Activated CD4-positive, alpha-beta T cell treated with anti-CD3 and anti-CD28 coated beads, Interleukin-2, amount 10 ng/mL, durations not matched to agents 24 days and 14 days (primary cell): Measurements from ENCODE around the gene FRY. TPM values are rescaled to one million over a fixed set of nuclear protein-coding genes. Genes with fewer than 3 reads are reported as not detected.

ENCODE experiments used
- DNase-seq: peaks from one replicate; pipeline ENCODE4 v3.0.0; 2022
- H3K27ac Mint-ChIP-seq: one replicate; pipeline ENCODE4 v1.8.0; 2022; ENCODE audit warnings: mild to moderate bottlenecking, mixed read lengths
- H3K27me3 Mint-ChIP-seq: one replicate; pipeline ENCODE4 v1.8.0; 2022; ENCODE audit warnings: mixed read lengths
- H3K36me3 Mint-ChIP-seq: one replicate; pipeline ENCODE4 v1.8.0; 2022; ENCODE audit warnings: low read depth, mild to moderate bottlenecking, mixed read lengths
- H3K4me1 Mint-ChIP-seq: one replicate; pipeline ENCODE4 v1.8.0; 2021; ENCODE audit warnings: mixed read lengths
- H3K4me3 Mint-ChIP-seq: one replicate; pipeline ENCODE4 v1.8.0; 2022; ENCODE audit warnings: mild to moderate bottlenecking, moderate library complexity, mixed read lengths
- H3K9me3 Mint-ChIP-seq: one replicate; pipeline ENCODE4 v1.8.0; 2021; ENCODE audit warnings: mixed read lengths
- intact Hi-C: fragments of 100-400 bp; cut with micrococcal nuclease; formaldehyde crosslinking; loops from one replicate; pipeline ENCODE4 v1.15.1; 2023
- total RNA-seq: library from RNA; stranded (reverse); gene quantifications from 2 replicates; pipeline ENCODE4 v1.2.3, GENCODE V29; 2022

Gene FRY
- total RNA-seq, 1 donor from 2014 or later, result 1.8 TPM

- H3K27ac Mint-ChIP-seq, result no peak overlapping the region
- intact Hi-C loops, result no loop called here
- H3K36me3 Mint-ChIP-seq, result no peaks in the 10 kb centered on the region
- no peak for DNase-seq
- no peak overlapping the region for H3K4me3 Mint-ChIP-seq
- no peaks in the 10 kb centered on the region for H3K9me3 Mint-ChIP-seq
- peaks cover 2% of the 10 kb centered on the region for H3K27me3 Mint-ChIP-seq
- H3K4me1 Mint-ChIP-seq, result peaks cover 2% of the 10 kb centered on the region
These were observed 7.9 kb upstream of the FRY start for GRCh38 chr13:32023698-32024097.

GRCh38 chr13:32024750-32025149 is 6.8 kb upstream of the FRY start:
- intact Hi-C loops, result no loop called here
- no peak for DNase-seq
- Mint-ChIP-seq H3K36me3 (no peaks in the 10 kb centered on the region), H3K4me1 (peaks cover 2% of the 10 kb centered on the region), H3K27ac (no peak overlapping the region), H3K27me3 (peaks cover 2% of the 10 kb centered on the region), H3K9me3 (no peaks in the 10 kb centered on the region), H3K4me3 (no peak overlapping the region)

GRCh38 chr13:32025730-32026129 is 5.8 kb upstream of the FRY start:
- Mint-ChIP-seq H3K9me3 (no peaks in the 10 kb centered on the region), H3K4me1 (peaks cover 7% of the 10 kb centered on the region), H3K4me3 (no peak overlapping the region), H3K36me3 (no peaks in the 10 kb centered on the region), H3K27ac (no peak overlapping the region), H3K27me3 (peaks cover 2% of the 10 kb centered on the region)
- intact Hi-C loops, result no loop called here
- no peak for DNase-seq

- H3K4me3 Mint-ChIP-seq, result no peak overlapping the region
- no peaks in the 10 kb centered on the region for H3K9me3 Mint-ChIP-seq
- H3K4me1 Mint-ChIP-seq, result peaks cover 10% of the 10 kb centered on the region
- no peaks in the 10 kb centered on the region for H3K36me3 Mint-ChIP-seq
- H3K27me3 Mint-ChIP-seq, result peaks cover 3% of the 10 kb centered on the region
- intact Hi-C loops, result no loop called here
- DNase-seq, result no peak
- no peak overlapping the region for H3K27ac Mint-ChIP-seq
These were observed 5.0 kb upstream of the FRY start for GRCh38 chr13:32026623-32027022.

GRCh38 chr13:32028711-32029110 is 2.9 kb upstream of the FRY start:
- intact Hi-C loops, result no loop called here
- DNase-seq, result no peak
- no peaks in the 10 kb centered on the region for H3K36me3 Mint-ChIP-seq
- H3K9me3 Mint-ChIP-seq, result no peaks in the 10 kb centered on the region
- H3K4me1 Mint-ChIP-seq, result peaks cover 21% of the 10 kb centered on the region
- no peak overlapping the region for H3K4me3 Mint-ChIP-seq
- H3K27me3 Mint-ChIP-seq, result peaks cover 7% of the 10 kb centered on the region
- H3K27ac Mint-ChIP-seq, result no peak overlapping the region

GRCh38 chr13:32029684-32030083 is 1.9 kb upstream of the FRY start:
- Mint-ChIP-seq H3K9me3 (no peaks in the 10 kb centered on the region), H3K27me3 (peaks cover 7% of the 10 kb centered on the region), H3K36me3 (no peaks in the 10 kb centered on the region), H3K27ac (no peak overlapping the region), H3K4me1 (peaks cover 29% of the 10 kb centered on the region), H3K4me3 (no peak overlapping the region)
- intact Hi-C loops, result loop anchor here (5.0 to 10.0 kb wide), 4 partner anchors 85 to 1515 kb away; partner anchors contain the start of gene N4BP2L2
- no peak for DNase-seq

- peaks cover 7% of the 10 kb centered on the region for H3K27me3 Mint-ChIP-seq
- no peaks in the 10 kb centered on the region for H3K9me3 Mint-ChIP-seq
- peak overlapping the region; percentile 61 for H3K27ac Mint-ChIP-seq
- intact Hi-C loops, result loop anchor here (5.0 to 10.0 kb wide), 4 partner anchors 83 to 1513 kb away; partner anchors contain the start of gene N4BP2L2
- no peaks in the 10 kb centered on the region for H3K36me3 Mint-ChIP-seq
- peak overlapping the region; percentile 83 for H3K4me3 Mint-ChIP-seq
- H3K4me1 Mint-ChIP-seq, result peaks cover 43% of the 10 kb centered on the region
- no peak for DNase-seq
These were observed 319 bp downstream of the FRY start for GRCh38 chr13:32031815-32032370.

- no peaks in the 10 kb centered on the region for H3K9me3 Mint-ChIP-seq
- DNase-seq, result no peak
- no peaks in the 10 kb centered on the region for H3K36me3 Mint-ChIP-seq
- no peak overlapping the region for H3K27ac Mint-ChIP-seq
- intact Hi-C loops, result loop anchor here (5.0 to 10.0 kb wide), 4 partner anchors 82 to 1512 kb away; partner anchors contain the start of gene N4BP2L2
- H3K4me3 Mint-ChIP-seq, result peak overlapping the region; percentile 49
- peaks cover 7% of the 10 kb centered on the region for H3K27me3 Mint-ChIP-seq
- peaks cover 50% of the 10 kb centered on the region for H3K4me1 Mint-ChIP-seq
These were observed 1.2 kb downstream of the FRY start for GRCh38 chr13:32032759-32033158.

- Mint-ChIP-seq H3K27me3 (peaks cover 5% of the 10 kb centered on the region), H3K27ac (no peak overlapping the region), H3K4me1 (peaks cover 57% of the 10 kb centered on the region), H3K36me3 (no peaks in the 10 kb centered on the region), H3K4me3 (peak overlapping the region; percentile 38), H3K9me3 (no peaks in the 10 kb centered on the region)
- no peak for DNase-seq
- intact Hi-C loops, result loop anchor here (5.0 to 10.0 kb wide), 4 partner anchors 81 to 1511 kb away; partner anchors contain the start of gene N4BP2L2
These were observed 2.2 kb downstream of the FRY start for GRCh38 chr13:32033744-32034143.

- no peak for DNase-seq
- H3K27ac Mint-ChIP-seq, result no peak overlapping the region
- H3K36me3 Mint-ChIP-seq, result no peaks in the 10 kb centered on the region
- peak overlapping the region; percentile 75 for H3K4me3 Mint-ChIP-seq
- H3K9me3 Mint-ChIP-seq, result no peaks in the 10 kb centered on the region
- intact Hi-C loops, result loop anchor here (10.0 kb wide), 2 partner anchors 79 to 1509 kb away; no protein-coding TSS in a partner anchor
- H3K27me3 Mint-ChIP-seq, result peaks cover 5% of the 10 kb centered on the region
- H3K4me1 Mint-ChIP-seq, result peaks cover 55% of the 10 kb centered on the region
These were observed 4.1 kb downstream of the FRY start for GRCh38 chr13:32035716-32036115.

GRCh38 chr13:32036126-32036695 is 4.6 kb downstream of the FRY start:
- H3K4me3 Mint-ChIP-seq, result peak overlapping the region; percentile 75

GRCh38 chr13:32036757-32037156 is 5.2 kb downstream of the FRY start:
- H3K4me1 Mint-ChIP-seq, result peaks cover 53% of the 10 kb centered on the region
- DNase-seq, result no peak
- H3K27ac Mint-ChIP-seq, result peak overlapping the region; percentile 68
- H3K36me3 Mint-ChIP-seq, result no peaks in the 10 kb centered on the region
- peaks cover 2% of the 10 kb centered on the region for H3K27me3 Mint-ChIP-seq
- H3K4me3 Mint-ChIP-seq, result peak overlapping the region; percentile 75
- intact Hi-C loops, result loop anchor here (10.0 kb wide), 2 partner anchors 78 to 1508 kb away; no protein-coding TSS in a partner anchor
- no peaks in the 10 kb centered on the region for H3K9me3 Mint-ChIP-seq

More at GRCh38 chr13:32036126-32036695, 4.6 kb downstream of the FRY start:
- DNase-seq, result no peak
- Mint-ChIP-seq H3K9me3 (no peaks in the 10 kb centered on the region), H3K27ac (no peak overlapping the region), H3K4me1 (peaks cover 52% of the 10 kb centered on the region), H3K27me3 (peaks cover 5% of the 10 kb centered on the region), H3K36me3 (no peaks in the 10 kb centered on the region)
- intact Hi-C loops, result loop anchor here (10.0 kb wide), 2 partner anchors 79 to 1509 kb away; no protein-coding TSS in a partner anchor

GRCh38 chr13:32037471-32037870 is 5.9 kb downstream of the FRY start:
- H3K27me3 Mint-ChIP-seq, result peaks cover 2% of the 10 kb centered on the region
- H3K4me1 Mint-ChIP-seq, result peaks cover 53% of the 10 kb centered on the region
- intact Hi-C loops, result loop anchor here (10.0 kb wide), 2 partner anchors 77 to 1507 kb away; no protein-coding TSS in a partner anchor
- H3K36me3 Mint-ChIP-seq, result no peaks in the 10 kb centered on the region
- H3K27ac Mint-ChIP-seq, result no peak overlapping the region
- no peak for DNase-seq
- H3K9me3 Mint-ChIP-seq, result no peaks in the 10 kb centered on the region
- H3K4me3 Mint-ChIP-seq, result peak overlapping the region; percentile 75

GRCh38 chr13:32038343-32038742 is 6.8 kb downstream of the FRY start:
- DNase-seq, result no peak
- peaks cover 2% of the 10 kb centered on the region for H3K36me3 Mint-ChIP-seq
- peaks cover 4% of the 10 kb centered on the region for H3K9me3 Mint-ChIP-seq
- peaks cover 56% of the 10 kb centered on the region for H3K4me1 Mint-ChIP-seq
- no peaks in the 10 kb centered on the region for H3K27me3 Mint-ChIP-seq
- H3K27ac Mint-ChIP-seq, result no peak overlapping the region
- no peak overlapping the region for H3K4me3 Mint-ChIP-seq
- intact Hi-C loops, result loop anchor here (10.0 kb wide), 2 partner anchors 76 to 1506 kb away; no protein-coding TSS in a partner anchor
